ENCODE measurements around the gene SCN1B. TPM values are rescaled to one million over a fixed set of nuclear protein-coding genes. Genes with fewer than 3 reads are reported as not detected.
"Not testable (repeated sequence)": the region's sequence is repeated elsewhere in the genome, so short reads cannot be mapped to it uniquely, and the experiment has no call there.

Gene SCN1B
- polyA plus RNA-seq, 2 of the 4 experiments (the other 2 are of a cell fraction) = 11.0 to 11.3 TPM

GRCh38 chr19:35006007-35006341 is 24.3 kb upstream of the SCN1B start:
- peak in 1 of 2 experiments; percentile 1; a peak in 3 of 6 replicates for ATAC-seq
- TF ChIP-seq TFCP2L1 (CRISPR knock-in tag; IDR thresholded peaks at IDR 0.05) (peak; percentile 4; the same call in 1 of the 2 replicates), HOXA7 (CRISPR knock-in tag; IDR thresholded peaks at IDR 0.05) (peak; percentile 41; the same call in 1 of the 2 replicates), HDAC2 (IDR thresholded peaks at IDR 0.05) (0 out of 2 replicates have a peak, but pooled peaks have one; percentile 25), ATOH8 (CRISPR knock-in tag; IDR thresholded peaks at IDR 0.05; ENCODE audit: low read depth) (0 out of 2 replicates have a peak, but pooled peaks have one; percentile 47), HEYL (CRISPR knock-in tag; IDR thresholded peaks at IDR 0.05) (peak; percentile 57; the same call in 1 of the 2 replicates)
- CTCF ChIA-PET = interaction anchor here (0.8 to 61.4 kb wide), 12 partner anchors 6 to 138 kb away, joined by 3 to 1860 read pairs (median 5); partner anchors contain the start of genes FXYD7, GRAMD1A, SCN1B and ZNF792
- H3K4me1 ChIP-seq = peaks cover 78% of the 10 kb centered on the region
- not testable (repeated sequence) for DNase-seq (ENCODE audit: low read depth in 1 of 2, low spot score in 1 of 2); H3K9me3 ChIP-seq
- peak overlapping the region; percentile 93 to 94 for H3K27ac ChIP-seq
- peak overlapping the region; percentile 13; the same call in 2 of the 3 replicates for H3K4me3 ChIP-seq
- 5% methylated on average over 6 of the region's 6 CpGs for WGBS (ENCODE audit: missing lambda C conversion rate)
- POLR2A ChIA-PET = interaction anchor here (0.6 to 3.7 kb wide), 16 partner anchors 9 to 635 kb away, joined by 3 to 45 read pairs (median 6); partner anchors contain the start of genes SCN1B, ZNF181, ZNF30 and ZNF302
- H3K4me2 ChIP-seq = peak overlapping the region; percentile 76
- FAIRE-seq = peak; percentile 36

- 4% methylated on average over 15 of the region's 15 CpGs for WGBS (ENCODE audit: missing lambda C conversion rate)
- CTCF ChIA-PET = interaction anchor here (0.8 to 61.4 kb wide), 15 partner anchors 6 to 137 kb away, joined by 3 to 1860 read pairs (median 4); partner anchors contain the start of genes FXYD7, GRAMD1A, SCN1B and ZNF792
- TF ChIP-seq HOXB5 (CRISPR knock-in tag; IDR thresholded peaks at IDR 0.05) = peak; percentile 99
- TF ChIP-seq JUN (IDR thresholded peaks at IDR 0.05) = peak; percentile 100
- TF ChIP-seq SMC3 (IDR thresholded peaks at IDR 0.05) = peak; percentile 71
- TF ChIP-seq, protein P1, sequence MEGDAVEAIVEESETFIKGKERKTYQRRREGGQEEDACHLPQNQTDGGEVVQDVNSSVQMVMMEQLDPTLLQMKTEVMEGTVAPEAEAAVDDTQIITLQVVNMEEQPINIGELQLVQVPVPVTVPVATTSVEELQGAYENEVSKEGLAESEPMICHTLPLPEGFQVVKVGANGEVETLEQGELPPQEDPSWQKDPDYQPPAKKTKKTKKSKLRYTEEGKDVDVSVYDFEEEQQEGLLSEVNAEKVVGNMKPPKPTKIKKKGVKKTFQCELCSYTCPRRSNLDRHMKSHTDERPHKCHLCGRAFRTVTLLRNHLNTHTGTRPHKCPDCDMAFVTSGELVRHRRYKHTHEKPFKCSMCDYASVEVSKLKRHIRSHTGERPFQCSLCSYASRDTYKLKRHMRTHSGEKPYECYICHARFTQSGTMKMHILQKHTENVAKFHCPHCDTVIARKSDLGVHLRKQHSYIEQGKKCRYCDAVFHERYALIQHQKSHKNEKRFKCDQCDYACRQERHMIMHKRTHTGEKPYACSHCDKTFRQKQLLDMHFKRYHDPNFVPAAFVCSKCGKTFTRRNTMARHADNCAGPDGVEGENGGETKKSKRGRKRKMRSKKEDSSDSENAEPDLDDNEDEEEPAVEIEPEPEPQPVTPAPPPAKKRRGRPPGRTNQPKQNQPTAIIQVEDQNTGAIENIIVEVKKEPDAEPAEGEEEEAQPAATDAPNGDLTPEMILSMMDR (IDR thresholded peaks at IDR 0.05) = peak; percentile 24; the same call in 2 of the 3 replicates
- peak; percentile 95; the same call in 1 of the 2 replicates for TF ChIP-seq POLR2AphosphoS2 (conservative IDR thresholded peaks at IDR 0.05; ENCODE audit: low read length)
- peak; percentile 46; the same call in 1 of the 2 replicates for TF ChIP-seq HOXB13 (CRISPR knock-in tag; IDR thresholded peaks at IDR 0.05; ENCODE audit: low read depth)
- no peak for TF ChIP-seq CHD4 (IDR thresholded peaks at IDR 0.05; ENCODE audit: borderline replicate concordance)
- peak; percentile 89 for TF ChIP-seq HES2 (IDR thresholded peaks at IDR 0.05)
- TF ChIP-seq RNF2 (IDR thresholded peaks at IDR 0.05; ENCODE audit: borderline replicate concordance, low read depth) = no peak
- no peak for TF ChIP-seq RCOR1 (IDR thresholded peaks at IDR 0.05; ENCODE audit: low read depth, low read length)
- no peak for TF ChIP-seq KDM1A (IDR thresholded peaks at IDR 0.05; ENCODE audit: low read depth)
- TF ChIP-seq JUNB (IDR thresholded peaks at IDR 0.05) = peak; percentile 98
- TF ChIP-seq, protein P2, sequence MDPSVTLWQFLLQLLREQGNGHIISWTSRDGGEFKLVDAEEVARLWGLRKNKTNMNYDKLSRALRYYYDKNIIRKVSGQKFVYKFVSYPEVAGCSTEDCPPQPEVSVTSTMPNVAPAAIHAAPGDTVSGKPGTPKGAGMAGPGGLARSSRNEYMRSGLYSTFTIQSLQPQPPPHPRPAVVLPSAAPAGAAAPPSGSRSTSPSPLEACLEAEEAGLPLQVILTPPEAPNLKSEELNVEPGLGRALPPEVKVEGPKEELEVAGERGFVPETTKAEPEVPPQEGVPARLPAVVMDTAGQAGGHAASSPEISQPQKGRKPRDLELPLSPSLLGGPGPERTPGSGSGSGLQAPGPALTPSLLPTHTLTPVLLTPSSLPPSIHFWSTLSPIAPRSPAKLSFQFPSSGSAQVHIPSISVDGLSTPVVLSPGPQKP (IDR thresholded peaks at IDR 0.05; ENCODE audit: low read depth, low read length) = no peak
- TF ChIP-seq RFX5 (IDR thresholded peaks at IDR 0.05) = 0 out of 2 replicates have a peak, but pooled peaks have one; percentile 33
- TF ChIP-seq FOSB (CRISPR knock-in tag; IDR thresholded peaks at IDR 0.05) = peak; percentile 69
- TF ChIP-seq ZNF302 (CRISPR knock-in tag; IDR thresholded peaks at IDR 0.05) = no peak
- TF ChIP-seq RAD21 (conservative IDR thresholded peaks at IDR 0.05 in 1 of 2, IDR thresholded peaks at IDR 0.05 in 1 of 2) = peak; percentile 27 to 71
- TF ChIP-seq, protein P3, sequence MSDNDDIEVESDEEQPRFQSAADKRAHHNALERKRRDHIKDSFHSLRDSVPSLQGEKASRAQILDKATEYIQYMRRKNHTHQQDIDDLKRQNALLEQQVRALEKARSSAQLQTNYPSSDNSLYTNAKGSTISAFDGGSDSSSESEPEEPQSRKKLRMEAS (IDR thresholded peaks at IDR 0.05) = peak; percentile 95
- no peak for TF ChIP-seq ZSCAN20 (CRISPR knock-in tag; IDR thresholded peaks at IDR 0.05)
- TF ChIP-seq CEBPB (IDR thresholded peaks at IDR 0.05) = peak; percentile 92 to 98
- TF ChIP-seq TFCP2L1 (CRISPR knock-in tag; IDR thresholded peaks at IDR 0.05) = peak; percentile 86; the same call in 1 of the 2 replicates
- 0 out of 2 replicates have a peak, but pooled peaks have one; percentile 3 for TF ChIP-seq HDAC2 (IDR thresholded peaks at IDR 0.05)
- peak; percentile 90 for TF ChIP-seq TP53 (CRISPR knock-in tag; IDR thresholded peaks at IDR 0.05)
- TF ChIP-seq HEYL (CRISPR knock-in tag; IDR thresholded peaks at IDR 0.05) = no peak
- TF ChIP-seq, protein P4, sequence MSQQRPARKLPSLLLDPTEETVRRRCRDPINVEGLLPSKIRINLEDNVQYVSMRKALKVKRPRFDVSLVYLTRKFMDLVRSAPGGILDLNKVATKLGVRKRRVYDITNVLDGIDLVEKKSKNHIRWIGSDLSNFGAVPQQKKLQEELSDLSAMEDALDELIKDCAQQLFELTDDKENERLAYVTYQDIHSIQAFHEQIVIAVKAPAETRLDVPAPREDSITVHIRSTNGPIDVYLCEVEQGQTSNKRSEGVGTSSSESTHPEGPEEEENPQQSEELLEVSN (IDR thresholded peaks at IDR 0.05; ENCODE audit: borderline replicate concordance, low read depth) = no peak
- peak; percentile 64; the same call in 1 of the 2 replicates for TF ChIP-seq ESRRA (IDR thresholded peaks at IDR 0.05; ENCODE audit: borderline replicate concordance, low read length)
- peak; percentile 52 for TF ChIP-seq CHD2 (IDR thresholded peaks at IDR 0.05; ENCODE audit: low read length, partially characterized antibody)
- TF ChIP-seq FOXS1 (CRISPR knock-in tag; IDR thresholded peaks at IDR 0.05) = no peak
- peak; percentile 69 for TF ChIP-seq MYC (IDR thresholded peaks at IDR 0.05; ENCODE audit: borderline replicate concordance, low read length)
Measured at GRCh38 chr19:35006342-35006998, 23.8 kb upstream of the SCN1B start.

More at GRCh38 chr19:35006342-35006998, 23.8 kb upstream of the SCN1B start:
- DNase-seq (ENCODE audit: low read depth in 1 of 2, low spot score in 1 of 2) = peak; percentile 98 to 100
- no peaks in the 10 kb centered on the region for H3K9me3 ChIP-seq
- H3K4me1 ChIP-seq = peaks cover 79% of the 10 kb centered on the region
- POLR2A ChIA-PET = interaction anchor here (0.6 to 3.7 kb wide), 18 partner anchors 8 to 636 kb away, joined by 3 to 45 read pairs (median 4); partner anchors contain the start of genes SCN1B, ZNF181, ZNF30 and ZNF302
- ATAC-seq = peak; percentile 84 to 92
- H3K27ac ChIP-seq = peak overlapping the region; percentile 93 to 94
- H3K4me3 ChIP-seq = peak overlapping the region; percentile 25
- H3K4me2 ChIP-seq = peak overlapping the region; percentile 76
- peak; percentile 100 for FAIRE-seq
